A673 (cell line): Measurements from ENCODE around the gene ELOVL4. TPM values are rescaled to one million over a fixed set of nuclear protein-coding genes. Genes with fewer than 3 reads are reported as not detected.

Experiments
- BruUV-seq: library from RNA; stranded (reverse); fragments of 400-500 nt; replicated peaks from 2 replicates; lab custom pipeline; 2021; lab: Mats Ljungman, UMichigan
- CTCF ChIA-PET: fragments of 300-600 bp; sonication (Branson Sonifier 250); formaldehyde crosslinking; loops from one replicate; lab custom pipeline; 2022; ENCODE audit warnings: antibody characterized with exemption; lab: Charles Lee
- POLR2A ChIA-PET: fragments of 300-600 bp; sonication (Branson Sonifier 250); formaldehyde crosslinking; loops from one replicate; lab custom pipeline; 2022; ENCODE audit warnings: antibody characterized with exemption; ENCODE audit not compliant: low non-redundant PET; lab: Charles Lee
- DNase-seq: peaks from one replicate; pipeline ENCODE4 v3.0.0-alpha.2; 2015; ENCODE audit warnings: low spot score
- H3K27ac ChIP-seq: fragments of 200-600 bp; sonication (generic); 2 replicates; pipeline ENCODE4 v1.5.1; 2016; ENCODE audit warnings: mixed run types, low read depth, mild to moderate bottlenecking, mixed read lengths, antibody characterized with exemption, low read length; ENCODE audit not compliant: poor library complexity, severe bottlenecking
- H3K27me3 ChIP-seq: fragments of 200-600 bp; sonication (generic); replicated peaks from 2 replicates; pipeline ENCODE4 v1.6.1; 2017; ENCODE audit warnings: mixed run types, low read depth, mild to moderate bottlenecking, mixed read lengths, antibody characterized with exemption, low read length; ENCODE audit not compliant: insufficient read depth, poor library complexity
- H3K36me3 ChIP-seq: fragments of 200-600 bp; sonication (generic); 2 replicates; pipeline ENCODE4 v1.6.1; 2016; ENCODE audit warnings: mixed run types, mild to moderate bottlenecking, mixed read lengths, antibody characterized with exemption, low read length; ENCODE audit not compliant: insufficient read depth, poor library complexity, severe bottlenecking
- H3K4me1 ChIP-seq: fragments of 200-600 bp; sonication (generic); 2 replicates; pipeline ENCODE4 v1.6.1; 2017; ENCODE audit warnings: mixed run types, mild to moderate bottlenecking, mixed read lengths, antibody characterized with exemption, low read length; ENCODE audit not compliant: insufficient read depth, poor library complexity, severe bottlenecking
- H3K4me3 ChIP-seq: fragments of 200-600 bp; sonication (generic); 2 replicates; pipeline ENCODE4 v1.5.1; 2016; ENCODE audit warnings: low read depth, mixed run types, mild to moderate bottlenecking, mixed read lengths, low read length; ENCODE audit not compliant: poor library complexity, severe bottlenecking
- H3K9me3 ChIP-seq: fragments of 200-600 bp; sonication (generic); 2 replicates; pipeline ENCODE4 v1.6.1; 2016; ENCODE audit warnings: mixed run types, low read depth, mild to moderate bottlenecking, mixed read lengths, antibody characterized with exemption, low read length; ENCODE audit not compliant: poor library complexity, severe bottlenecking
- CTCF ChIP-seq: fragments of 300-800, 200-600 bp; sonication (generic); conservative IDR thresholded peaks from 2 replicates; pipeline ENCODE4 v1.5.1; 2017; ENCODE audit warnings: low read depth, mild to moderate bottlenecking, antibody characterized with exemption, low read length, moderate library complexity, mixed read lengths
- EZH2 ChIP-seq: fragments of 200-600 bp; sonication (generic); IDR thresholded peaks from 2 replicates; pipeline ENCODE4 v1.6.1; 2017; ENCODE audit warnings: borderline replicate concordance, low read depth, mild to moderate bottlenecking, mixed read lengths, antibody characterized with exemption, low read length; ENCODE audit not compliant: poor library complexity, severe bottlenecking
- intact Hi-C: fragments of 100-400 bp; cut with micrococcal nuclease; formaldehyde crosslinking; loops from one replicate; pipeline ENCODE4 v1.10.0; 2022; ENCODE audit not compliant: unreplicated experiment
- total RNA-seq: library from RNA; stranded (reverse); gene quantifications from 2 replicates; pipeline ENCODE4 v1.2.3, GENCODE V29; 2021

Gene ELOVL4
- total RNA-seq, 1 experiment from 2014 or later: 7.9 TPM

DNA sequence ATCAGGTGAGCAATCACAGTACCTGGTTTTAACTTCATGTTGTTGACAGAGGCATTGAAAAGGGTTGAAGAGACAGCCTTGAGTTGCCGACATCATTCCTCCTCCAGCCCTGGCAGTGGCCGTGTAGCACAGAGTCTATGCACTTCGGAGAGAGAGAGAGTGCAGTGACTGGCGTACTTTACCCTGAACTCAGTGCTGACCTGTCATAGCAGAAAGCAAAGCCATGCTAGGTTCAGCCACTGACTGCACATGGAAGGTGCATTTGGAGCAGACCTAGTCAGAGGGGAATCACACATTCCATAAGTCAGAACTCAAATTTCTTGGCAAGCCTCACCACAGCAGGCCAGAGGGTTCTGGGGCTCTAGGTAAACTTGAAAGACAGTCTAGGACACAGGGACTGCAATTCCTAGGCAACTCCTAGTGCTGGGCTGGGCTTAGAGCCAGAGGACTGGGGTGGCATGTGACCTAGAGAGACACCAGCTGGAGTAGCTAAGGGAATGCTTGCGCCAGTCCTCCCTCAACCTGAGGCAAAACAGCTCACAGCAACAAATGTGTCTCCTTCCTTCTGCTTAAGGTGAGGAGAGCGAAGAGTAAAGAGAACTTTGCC lies 69.1 kb downstream of the ELOVL4 start:
- DNase-seq: no peak
- CTCF ChIA-PET: no interaction called here
- intact Hi-C loops: loop anchor here (5.0 kb wide), 1 partner anchor 214 kb away; no protein-coding TSS in a partner anchor
- TF ChIP-seq EZH2: no peak
- TF ChIP-seq CTCF: no peak
- H3K27ac ChIP-seq: no peak overlapping the region
- no peaks in the 10 kb centered on the region for H3K36me3 ChIP-seq
- H3K4me3 ChIP-seq: no peak overlapping the region
- BruUV-seq: no TSS peak
- H3K4me1 ChIP-seq: no peaks in the 10 kb centered on the region
- H3K9me3 ChIP-seq: no peaks in the 10 kb centered on the region
- no peaks in the 10 kb centered on the region for H3K27me3 ChIP-seq
- POLR2A ChIA-PET: no interaction called here

DNA sequence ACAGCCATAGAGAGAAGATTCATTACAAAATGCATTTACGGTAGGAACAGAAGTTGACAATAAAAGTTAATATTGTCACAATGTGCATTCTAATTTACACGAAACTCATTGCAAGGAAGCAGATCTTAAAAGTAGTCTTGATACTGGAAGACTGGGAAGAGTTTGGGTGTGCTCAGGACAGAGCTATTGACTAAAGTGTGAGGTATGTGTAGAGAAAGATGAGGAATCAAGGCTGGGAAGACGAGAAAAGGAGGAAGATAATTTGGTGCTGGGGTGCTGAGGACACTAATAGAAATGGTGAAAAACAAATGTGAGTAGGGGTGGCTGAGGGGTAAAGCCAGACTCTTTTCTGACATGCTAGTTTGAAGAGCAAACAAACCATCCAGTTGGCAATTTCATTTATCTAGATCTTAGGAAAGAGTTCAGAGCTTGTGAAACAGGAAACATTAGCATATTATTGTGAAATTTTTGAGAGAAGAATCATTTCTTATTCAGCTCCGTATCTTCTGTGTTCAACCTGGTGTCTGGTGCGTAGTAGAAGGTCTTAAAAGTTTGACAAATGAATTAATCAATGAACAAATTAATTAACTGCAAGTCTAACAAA lies 72.7 kb downstream of the ELOVL4 start:
- Histone ChIP-seq H3K27me3 (no peaks in the 10 kb centered on the region), H3K36me3 (no peaks in the 10 kb centered on the region), H3K4me1 (no peaks in the 10 kb centered on the region), H3K9me3 (no peaks in the 10 kb centered on the region), H3K27ac (no peak overlapping the region), H3K4me3 (no peak overlapping the region)
- DNase-seq: no peak
- no TSS peak for BruUV-seq
- intact Hi-C loops: loop anchor here (5.0 kb wide), 1 partner anchor 218 kb away; no protein-coding TSS in a partner anchor
- TF ChIP-seq EZH2: no peak
- ChIA-PET CTCF (interaction anchor here (0.6 to 0.7 kb wide), 2 partner anchors 10 to 1163 kb away, joined by 4 to 6 read pairs; no protein-coding TSS in a partner anchor), POLR2A (no interaction called here)

DNA sequence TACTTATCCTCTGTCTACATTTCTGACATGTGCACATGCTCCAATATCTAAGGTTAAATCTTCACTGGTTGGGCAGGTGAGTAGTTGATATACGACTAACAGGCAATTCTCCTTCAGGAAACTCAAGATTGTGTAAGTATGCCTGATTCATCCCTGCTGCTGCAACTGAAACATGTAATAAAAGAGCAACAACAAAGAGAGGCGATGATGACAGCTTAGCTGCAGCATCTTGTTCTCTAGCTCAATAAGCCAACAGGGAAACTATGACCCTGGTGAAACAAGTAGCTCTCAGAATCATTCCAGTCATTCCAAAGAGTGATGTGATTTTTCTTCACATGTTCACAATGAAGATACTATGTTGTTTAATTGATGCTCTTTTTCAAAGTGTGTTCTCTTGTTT lies 74.4 kb downstream of the ELOVL4 start:
- POLR2A ChIA-PET: no interaction called here
- intact Hi-C loops: no loop called here
- CTCF ChIA-PET: no interaction called here

More for the DNA sequence above, 74.4 kb downstream of the ELOVL4 start:
- no peaks in the 10 kb centered on the region for H3K36me3 ChIP-seq
- TF ChIP-seq CTCF (no peak), EZH2 (no peak)
- H3K9me3 ChIP-seq: no peaks in the 10 kb centered on the region
- no peaks in the 10 kb centered on the region for H3K27me3 ChIP-seq
- no peak overlapping the region for H3K4me3 ChIP-seq
- DNase-seq: no peak
- no TSS peak for BruUV-seq
- no peak overlapping the region for H3K27ac ChIP-seq
- H3K4me1 ChIP-seq: no peaks in the 10 kb centered on the region
